ENCODE results near the gene KIF6.

Gene KIF6

DNA sequence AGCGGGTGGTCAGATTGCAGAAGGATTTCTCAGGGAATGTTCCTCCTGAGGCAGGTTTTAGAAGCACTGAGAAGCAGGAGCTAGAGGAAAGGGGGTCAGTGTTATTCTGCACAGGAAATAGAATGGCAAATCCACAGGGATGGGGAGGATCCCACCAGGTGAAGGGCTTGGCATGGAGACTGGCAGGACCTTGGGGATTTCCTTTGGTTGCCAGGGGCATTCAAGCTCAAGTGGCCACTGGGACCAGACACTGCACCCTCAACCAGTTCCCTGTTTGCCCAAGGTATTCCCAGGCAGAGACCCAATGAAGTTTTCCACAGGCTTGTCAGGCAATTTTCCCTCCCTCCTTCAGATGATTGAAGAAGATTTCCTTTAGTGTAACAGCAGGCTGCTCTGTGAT lies 279.5 kb downstream of the KIF6 start:
- H3K36me3 ChIP-seq (ENCODE audit: insufficient read depth, low read length), result no peaks in the 10 kb centered on the region
- H3K27me3 ChIP-seq (ENCODE audit: insufficient read depth, low read length, poor library complexity, severe bottlenecking), result no peaks in the 10 kb centered on the region
- no peak overlapping the region for H3K4me2 ChIP-seq (ENCODE audit: low read depth, low read length, poor library complexity, severe bottlenecking)
- no peaks in the 10 kb centered on the region for H3F3A ChIP-seq (ENCODE audit: low read depth)
- no peak overlapping the region for H3K4me3 ChIP-seq (ENCODE audit: low read length, poor library complexity, severe bottlenecking)
- no peaks in the 10 kb centered on the region for H3K79me2 ChIP-seq (ENCODE audit: insufficient read depth, low read length)
- H4K20me1 ChIP-seq (ENCODE audit: insufficient read depth, low read length, poor library complexity, severe bottlenecking), result no peaks in the 10 kb centered on the region
- no peak for TF ChIP-seq EZH2phosphoT487 (IDR thresholded peaks at IDR 0.05; ENCODE audit: borderline replicate concordance)
- TF ChIP-seq, protein P1, sequence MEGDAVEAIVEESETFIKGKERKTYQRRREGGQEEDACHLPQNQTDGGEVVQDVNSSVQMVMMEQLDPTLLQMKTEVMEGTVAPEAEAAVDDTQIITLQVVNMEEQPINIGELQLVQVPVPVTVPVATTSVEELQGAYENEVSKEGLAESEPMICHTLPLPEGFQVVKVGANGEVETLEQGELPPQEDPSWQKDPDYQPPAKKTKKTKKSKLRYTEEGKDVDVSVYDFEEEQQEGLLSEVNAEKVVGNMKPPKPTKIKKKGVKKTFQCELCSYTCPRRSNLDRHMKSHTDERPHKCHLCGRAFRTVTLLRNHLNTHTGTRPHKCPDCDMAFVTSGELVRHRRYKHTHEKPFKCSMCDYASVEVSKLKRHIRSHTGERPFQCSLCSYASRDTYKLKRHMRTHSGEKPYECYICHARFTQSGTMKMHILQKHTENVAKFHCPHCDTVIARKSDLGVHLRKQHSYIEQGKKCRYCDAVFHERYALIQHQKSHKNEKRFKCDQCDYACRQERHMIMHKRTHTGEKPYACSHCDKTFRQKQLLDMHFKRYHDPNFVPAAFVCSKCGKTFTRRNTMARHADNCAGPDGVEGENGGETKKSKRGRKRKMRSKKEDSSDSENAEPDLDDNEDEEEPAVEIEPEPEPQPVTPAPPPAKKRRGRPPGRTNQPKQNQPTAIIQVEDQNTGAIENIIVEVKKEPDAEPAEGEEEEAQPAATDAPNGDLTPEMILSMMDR (conservative IDR thresholded peaks at IDR 0.05; ENCODE audit: low read length), result no peak
- no peaks in the 10 kb centered on the region for H3K9me3 ChIP-seq (ENCODE audit: insufficient read depth, low read depth, low read length)
- H3K9me2 ChIP-seq (replicated peaks; ENCODE audit: low read depth, low read length), result no peaks in the 10 kb centered on the region
- H3K9ac ChIP-seq (ENCODE audit: low read depth, low read length, poor library complexity, severe bottlenecking), result no peak overlapping the region
- H3K4me1 ChIP-seq (ENCODE audit: insufficient read depth, low read length, poor library complexity, severe bottlenecking), result no peaks in the 10 kb centered on the region
- no peak overlapping the region for H2AFZ ChIP-seq (ENCODE audit: low read length)

DNA sequence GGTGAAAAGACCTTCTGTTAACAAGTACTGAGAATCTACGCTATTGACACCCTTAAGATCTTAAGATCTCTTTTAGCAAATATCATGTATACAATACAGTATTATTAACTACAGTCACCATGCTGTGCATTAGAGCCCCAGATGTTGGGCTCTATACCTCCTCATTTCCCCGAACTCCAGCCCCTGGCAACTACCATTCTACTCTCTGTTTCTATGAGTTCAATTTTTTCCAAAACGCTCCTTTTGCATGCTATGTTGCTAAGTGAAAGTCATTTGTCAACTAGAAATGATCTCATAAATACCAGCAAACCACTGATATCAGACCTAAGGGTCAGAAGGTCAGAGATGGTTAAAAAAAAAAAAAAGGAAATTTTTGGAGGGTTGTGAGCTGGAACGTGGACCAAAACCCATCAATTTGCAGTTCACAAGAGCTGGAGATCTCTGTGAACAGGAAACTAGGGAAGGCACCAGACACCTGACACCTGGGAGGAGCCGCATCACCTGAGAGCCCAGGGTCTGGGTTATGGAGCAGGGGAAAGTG lies 280.7 kb downstream of the KIF6 start:
- no peaks in the 10 kb centered on the region for H3K79me2 ChIP-seq (ENCODE audit: insufficient read depth, low read length)
- no peaks in the 10 kb centered on the region for H3K4me1 ChIP-seq (ENCODE audit: insufficient read depth, low read length, poor library complexity, severe bottlenecking)
- no peaks in the 10 kb centered on the region for H3K9me3 ChIP-seq (ENCODE audit: insufficient read depth, low read depth, low read length)
- no peak overlapping the region for H3K4me2 ChIP-seq (ENCODE audit: low read depth, low read length, poor library complexity, severe bottlenecking)
- no peak overlapping the region for H3K4me3 ChIP-seq (ENCODE audit: low read length, poor library complexity, severe bottlenecking)
- H4K20me1 ChIP-seq (ENCODE audit: insufficient read depth, low read length, poor library complexity, severe bottlenecking), result no peaks in the 10 kb centered on the region
- H3K27me3 ChIP-seq (ENCODE audit: insufficient read depth, low read length, poor library complexity, severe bottlenecking), result no peaks in the 10 kb centered on the region
- no peaks in the 10 kb centered on the region for H3F3A ChIP-seq (ENCODE audit: low read depth)
- no peaks in the 10 kb centered on the region for H3K9me2 ChIP-seq (replicated peaks; ENCODE audit: low read depth, low read length)
- no peak overlapping the region for H2AFZ ChIP-seq (ENCODE audit: low read length)
- H3K36me3 ChIP-seq (ENCODE audit: insufficient read depth, low read length), result no peaks in the 10 kb centered on the region
- no peak for TF ChIP-seq EZH2phosphoT487 (IDR thresholded peaks at IDR 0.05; ENCODE audit: borderline replicate concordance)
- TF ChIP-seq, protein P1 (conservative IDR thresholded peaks at IDR 0.05; ENCODE audit: low read length), result no peak
- H3K9ac ChIP-seq (ENCODE audit: low read depth, low read length, poor library complexity, severe bottlenecking), result no peak overlapping the region

DNA sequence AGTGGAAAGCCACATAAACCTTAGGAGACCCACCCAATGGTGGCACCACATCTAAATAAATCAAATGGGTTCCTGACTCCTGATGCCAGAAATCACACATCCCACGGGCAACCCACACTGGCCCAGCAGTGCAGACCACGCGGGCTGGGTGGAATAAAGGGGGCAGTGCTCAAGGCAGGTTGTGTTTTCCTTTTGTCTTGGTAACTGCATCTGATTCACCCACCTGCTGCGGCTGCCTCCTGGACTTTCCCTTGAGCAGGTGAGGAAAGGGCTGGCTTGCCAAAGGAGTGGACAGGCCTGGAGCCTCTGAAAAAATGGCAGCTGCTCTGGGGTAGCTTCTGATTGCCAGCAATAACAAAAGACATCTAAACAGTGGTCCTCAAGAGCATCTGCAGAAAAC lies 283.2 kb downstream of the KIF6 start:
- H3K4me3 ChIP-seq (ENCODE audit: low read length, poor library complexity, severe bottlenecking), result no peak overlapping the region
- no peaks in the 10 kb centered on the region for H3K9me2 ChIP-seq (replicated peaks; ENCODE audit: low read depth, low read length)
- H3K4me2 ChIP-seq (ENCODE audit: low read depth, low read length, poor library complexity, severe bottlenecking), result no peak overlapping the region
- no peaks in the 10 kb centered on the region for H3K36me3 ChIP-seq (ENCODE audit: insufficient read depth, low read length)
- H3K9me3 ChIP-seq (ENCODE audit: insufficient read depth, low read depth, low read length), result no peaks in the 10 kb centered on the region
- no peak overlapping the region for H3K9ac ChIP-seq (ENCODE audit: low read depth, low read length, poor library complexity, severe bottlenecking)
- no peaks in the 10 kb centered on the region for H3K27me3 ChIP-seq (ENCODE audit: insufficient read depth, low read length, poor library complexity, severe bottlenecking)
- TF ChIP-seq EZH2phosphoT487 (IDR thresholded peaks at IDR 0.05; ENCODE audit: borderline replicate concordance), result no peak
- TF ChIP-seq, protein P1 (conservative IDR thresholded peaks at IDR 0.05; ENCODE audit: low read length), result no peak
- H2AFZ ChIP-seq (ENCODE audit: low read length), result no peak overlapping the region
- no peaks in the 10 kb centered on the region for H3K4me1 ChIP-seq (ENCODE audit: insufficient read depth, low read length, poor library complexity, severe bottlenecking)
- H3F3A ChIP-seq (ENCODE audit: low read depth), result no peaks in the 10 kb centered on the region
- H4K20me1 ChIP-seq (ENCODE audit: insufficient read depth, low read length, poor library complexity, severe bottlenecking), result no peaks in the 10 kb centered on the region
- no peaks in the 10 kb centered on the region for H3K79me2 ChIP-seq (ENCODE audit: insufficient read depth, low read length)

All from Loucy (cell line).